Left cardiac atrium (tissue), 4 donors: ENCODE data around the gene DOK3. TPM values are rescaled to one million over a fixed set of nuclear protein-coding genes. Genes with fewer than 3 reads are reported as not detected.

Experiments
- ATAC-seq, 2 donors: fragments of 200-7000 bp; cut with Tn5 transposase; one replicate each; pipeline ENCODE4 v1.9.1; 2020; ENCODE audit warnings: mild to moderate bottlenecking in 2 of 2, moderate library complexity in 2 of 2
- DNase-seq: peaks from one replicate; pipeline ENCODE4 v3.0.0-alpha.2; 2020
- intact Hi-C, 2 donors: fragments of 100-400 bp; cut with DNase I; formaldehyde crosslinking; loops; one replicate each; pipeline versions ENCODE4 v1.14.1 to v1.15.1; 2022 to 2023
- total RNA-seq, 2 donors: library from RNA; stranded (reverse); fragmentation: NEBNext Ultra II Directional; extraction: Animal tissue kit (Norgen Biotek cat#: 25700); gene quantifications; one replicate each; pipeline ENCODE4 v1.2.1, GENCODE V29; 2021
- donor health status: DM: no; HTN: yes; CAD: no.
- donor health status: DM: no; HTN: yes; CAD: no; lungs with severe emphysema.
- donor health status: DM: yes; HTN: yes; CAD: no.
- donor health status: Dilated cardiomyopathy.

The DOK3 gene
- total RNA-seq, 2 donors from 2014 or later = 5.3 to 9.0 TPM

DNA sequence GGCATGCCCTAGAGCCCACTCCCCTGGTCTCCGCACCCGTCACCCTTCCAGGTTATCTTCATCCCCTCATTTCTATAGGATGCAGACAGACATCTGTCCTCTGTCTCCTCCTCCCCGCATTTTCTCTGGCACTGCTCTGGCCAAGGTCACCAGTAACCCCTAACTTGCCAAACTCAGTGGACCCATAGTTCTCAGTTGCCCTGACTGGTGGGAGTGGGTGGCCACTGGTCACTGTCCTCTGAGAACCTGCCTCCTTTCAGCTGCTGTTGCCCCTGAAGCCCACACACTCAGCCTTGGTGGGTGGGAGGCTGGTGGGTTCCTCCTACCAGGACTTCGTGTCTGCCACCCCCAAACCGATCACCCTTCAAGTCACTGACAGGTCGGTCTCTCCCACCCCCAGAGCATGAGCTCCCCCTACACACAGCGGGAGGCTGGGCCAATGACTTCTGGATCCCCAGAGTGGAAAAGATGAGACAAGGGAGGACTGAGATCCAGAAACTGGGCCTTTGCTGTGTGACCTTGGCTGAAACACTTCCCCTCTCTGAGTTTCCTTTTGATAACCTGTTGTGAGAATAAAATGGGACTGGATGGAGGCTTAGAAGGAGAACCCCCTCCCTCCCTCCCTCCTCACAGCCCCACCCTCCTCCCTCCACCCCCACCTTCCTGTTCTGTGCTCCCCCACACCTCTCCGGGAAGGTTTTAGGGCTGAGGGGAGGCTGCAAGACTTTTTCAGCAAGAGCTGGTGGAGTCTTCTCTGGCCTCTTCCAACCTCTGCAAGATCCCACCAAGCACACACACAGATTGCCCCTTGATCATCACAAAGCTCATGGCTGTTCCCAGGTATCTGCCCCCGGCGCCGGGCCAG lies 33.8 kb downstream of the DOK3 start:
- intact Hi-C loops = no loop called here

DNA sequence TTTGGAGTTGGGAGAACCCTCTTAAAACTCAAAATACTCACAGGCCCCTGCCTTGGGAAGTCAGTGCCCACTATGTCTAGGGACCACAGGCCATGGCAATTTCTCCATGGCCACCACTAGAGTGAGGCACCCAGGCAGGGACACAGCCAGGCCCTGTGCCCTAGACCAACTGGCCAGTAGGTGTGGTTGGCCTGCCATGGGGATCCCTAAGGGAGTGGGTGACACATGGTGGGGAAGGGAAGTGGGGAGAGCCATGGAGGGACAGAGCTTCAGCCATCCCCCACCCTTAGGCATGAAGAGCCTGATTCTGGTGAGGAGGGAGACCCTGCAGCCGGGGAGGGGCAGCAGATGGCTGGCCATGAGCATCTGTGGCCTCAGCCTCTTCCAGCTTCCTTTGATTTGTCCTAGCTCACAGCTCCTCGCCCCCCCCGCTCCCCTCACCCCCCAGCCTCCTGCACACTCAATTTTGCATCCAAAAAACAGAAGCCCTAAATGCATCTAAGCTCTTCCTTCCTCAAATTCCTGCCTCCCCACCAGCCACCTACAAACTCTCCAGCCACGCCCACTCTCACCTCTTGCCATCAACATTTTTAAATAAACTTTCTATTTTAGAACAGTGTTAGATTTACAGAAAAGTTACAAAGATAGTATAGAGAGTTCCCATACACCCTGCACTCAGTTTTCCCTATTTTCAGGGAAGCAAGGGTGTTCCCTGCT lies 34.6 kb downstream of the DOK3 start:
- intact Hi-C loops = no loop called here
- DNase-seq (no peak), ATAC-seq (no peak)

More for the DNA sequence above, 33.8 kb downstream of the DOK3 start:
- no peak for ATAC-seq
- DNase-seq = no peak

DNA sequence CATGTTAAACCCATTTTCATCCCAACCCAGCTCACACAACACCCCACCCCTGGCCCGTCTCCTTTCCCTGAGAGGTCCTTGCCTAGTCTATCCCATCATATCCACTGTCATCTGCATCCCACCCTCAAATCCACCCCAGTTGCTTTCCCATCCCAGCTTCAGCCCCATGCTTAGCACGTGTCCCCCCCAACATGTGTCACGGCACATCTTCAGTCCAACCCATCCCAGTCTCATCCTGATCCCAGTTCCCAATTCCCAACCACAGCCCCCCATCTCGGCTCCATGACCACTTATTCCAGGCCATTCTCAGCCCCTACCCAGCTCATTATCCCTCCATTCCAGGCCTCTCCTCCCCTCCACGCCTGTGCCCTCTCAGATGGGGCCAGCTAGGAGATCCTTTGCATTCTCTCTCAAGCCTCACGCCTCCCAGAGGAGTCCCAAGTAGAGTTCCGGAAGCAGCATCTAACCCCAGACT lies 35.6 kb downstream of the DOK3 start:
- intact Hi-C loops = no loop called here

DNA sequence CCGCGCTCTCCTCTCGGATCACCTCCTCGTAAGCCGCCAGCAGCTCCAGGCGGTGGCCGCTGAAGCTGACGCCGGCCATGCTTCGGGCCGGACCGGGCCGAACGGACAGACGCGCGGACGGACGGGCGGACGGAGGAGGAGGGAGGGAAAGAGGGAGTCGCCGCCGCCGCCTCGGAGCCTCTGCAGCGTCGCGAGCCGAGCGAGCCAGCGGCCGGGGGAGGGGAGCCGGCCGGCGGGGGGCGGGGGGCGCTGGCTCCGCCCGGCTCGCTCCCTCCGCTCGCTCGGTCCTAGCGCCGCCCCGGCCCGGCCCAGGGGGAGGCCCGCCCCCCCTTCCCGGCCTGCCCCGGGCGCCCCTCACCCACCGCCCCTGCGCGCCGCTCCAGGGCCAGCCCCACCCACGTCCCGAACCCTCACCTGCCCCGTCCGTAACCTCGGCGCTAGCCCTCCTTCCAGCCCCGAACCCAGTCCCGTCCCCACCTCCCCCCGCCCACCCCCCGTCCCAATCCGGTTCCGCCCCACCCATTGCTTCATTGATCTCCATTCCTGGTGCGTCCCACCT lies 36.1 kb downstream of the DOK3 start, which contains the start of gene DBN1:
DBN1 (minus strand) TSS at position 192 of the 559 bp plus-strand sequence; CDS start at position 79, 113 bp downstream.
- DNase-seq (peak; percentile 58), ATAC-seq (peak; percentile 50 to 79)
- intact Hi-C loops = no loop called here

More for the DNA sequence above, 35.6 kb downstream of the DOK3 start:
- ATAC-seq = no peak
- no peak for DNase-seq

DNA sequence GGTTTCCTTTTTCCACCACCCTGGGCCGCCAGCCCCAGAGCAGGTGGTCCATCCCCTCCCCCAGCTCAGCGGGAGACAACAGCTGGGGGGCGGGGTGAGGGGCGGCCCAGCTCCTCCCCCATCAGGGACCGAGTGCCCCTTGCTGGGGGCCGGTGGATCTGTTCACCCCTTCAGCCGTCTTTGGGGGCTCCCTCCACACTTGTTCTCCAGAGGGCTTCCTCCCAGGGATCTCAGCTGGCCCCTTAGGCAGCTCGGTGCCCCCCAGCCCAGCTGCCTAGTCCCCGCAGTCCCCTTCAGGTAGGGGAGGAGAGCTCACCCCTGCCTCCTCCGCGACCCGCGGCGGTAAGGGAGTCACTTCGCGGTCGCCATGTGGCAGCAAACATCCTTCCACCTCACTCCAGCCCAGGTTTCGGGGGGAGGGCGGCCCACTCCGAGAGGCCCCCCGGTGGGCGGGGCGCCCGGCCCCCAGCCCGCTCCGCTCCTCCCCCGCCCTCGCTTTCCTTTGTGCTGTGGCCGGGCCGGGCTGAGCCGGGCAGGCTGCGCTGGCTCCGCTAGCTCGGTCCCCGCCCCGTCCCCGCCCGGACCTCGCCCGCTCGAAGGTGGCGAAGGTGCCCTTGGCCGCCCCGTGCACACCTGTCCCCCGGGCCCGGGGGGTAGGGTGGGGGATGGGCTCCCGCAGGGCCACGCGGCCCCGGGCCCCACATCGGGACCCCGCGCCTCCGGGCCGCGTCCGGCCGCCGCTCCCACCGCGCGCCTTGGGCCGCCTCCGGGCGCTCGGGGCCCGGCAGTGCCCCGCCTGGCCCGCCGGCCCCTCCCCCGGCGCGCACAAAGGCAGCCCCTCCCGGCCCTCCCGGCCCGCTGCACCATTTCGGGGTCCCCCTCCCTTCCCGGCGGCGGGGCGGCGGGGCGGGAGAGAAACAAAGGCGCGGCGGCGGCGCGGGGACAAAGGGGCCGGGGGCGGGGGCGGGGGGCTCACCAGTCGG lies 36.9 kb downstream of the DOK3 start:
- ATAC-seq (peak; percentile 6 to 43), DNase-seq (no peak)
- intact Hi-C loops = no loop called here

DNA sequence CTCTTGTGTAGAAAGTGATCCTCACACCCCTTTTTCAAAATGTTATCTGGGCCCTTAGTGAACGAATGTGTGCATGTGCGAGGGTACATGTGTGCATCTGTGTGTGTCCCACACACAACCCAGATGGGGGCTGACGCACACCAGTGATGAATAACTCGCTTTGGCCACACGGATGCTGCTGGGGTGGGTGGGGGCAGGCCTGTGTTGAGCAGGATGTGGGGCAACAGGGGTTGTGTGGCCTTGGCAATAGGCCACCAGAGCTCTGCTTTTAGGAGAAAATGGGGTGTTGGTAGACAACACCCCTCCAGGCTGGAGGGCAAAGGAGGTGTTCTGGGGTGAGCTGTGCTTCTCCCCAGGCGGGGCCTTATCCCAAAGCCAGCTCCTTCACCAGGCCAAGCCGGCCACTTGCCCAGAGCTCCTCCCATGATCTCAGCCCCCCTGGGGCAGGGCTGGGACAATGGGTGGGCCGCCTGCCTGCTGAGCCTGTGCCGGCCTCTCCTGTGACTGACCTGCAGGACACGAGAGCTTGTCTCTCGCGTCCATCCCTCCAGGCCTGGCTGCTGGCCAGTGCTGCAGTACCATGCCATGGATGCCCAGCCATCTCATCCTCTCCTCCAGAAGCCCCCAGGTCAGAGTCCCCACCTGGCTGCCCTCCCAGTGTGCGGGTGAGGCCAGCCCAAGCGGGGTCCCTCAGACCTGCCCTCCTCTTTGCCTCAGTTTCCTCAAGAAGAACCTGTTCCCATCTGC lies 37.8 kb downstream of the DOK3 start:
- ATAC-seq (peak in 1 of 2 donors; percentile 21), DNase-seq (peak; percentile 76)
- intact Hi-C loops = no loop called here

DNA sequence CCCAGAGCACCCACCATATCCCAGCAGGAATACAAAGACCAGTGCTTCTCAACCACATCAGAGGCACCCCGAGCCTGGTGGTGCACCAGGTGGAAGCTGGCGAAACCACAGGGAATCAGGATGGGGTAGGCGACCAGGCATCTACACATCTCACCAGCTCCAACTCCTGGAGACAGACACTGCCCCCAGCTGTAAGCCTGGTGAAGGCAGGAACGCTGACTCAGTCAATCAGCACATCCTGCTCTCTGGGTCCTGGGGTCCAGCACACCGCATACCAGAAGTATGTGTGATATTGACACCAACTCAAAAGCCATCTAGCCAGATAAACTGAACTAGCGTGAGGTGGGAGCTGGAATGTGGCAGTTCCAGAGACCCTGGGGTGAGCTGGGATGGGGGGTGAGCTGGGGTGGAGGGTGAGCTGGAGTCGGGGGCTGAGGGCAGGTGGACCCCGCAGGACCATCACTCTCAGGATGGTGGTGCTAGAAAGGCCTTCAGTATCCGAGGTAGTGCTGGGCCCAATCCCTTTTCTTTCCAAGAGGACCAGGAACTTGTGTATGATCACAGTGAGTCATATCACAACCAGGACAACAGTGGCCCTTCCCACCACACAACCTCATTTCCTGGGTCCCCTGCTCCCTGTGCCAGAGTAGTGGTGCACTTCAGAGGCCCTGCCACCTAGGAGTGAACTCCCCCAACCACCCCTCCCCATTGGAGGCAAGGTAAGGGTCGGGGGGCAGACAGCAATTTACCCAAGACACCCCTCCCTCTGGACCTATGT lies 38.7 kb downstream of the DOK3 start:
- DNase-seq = no peak
- ATAC-seq = no peak
- intact Hi-C loops = no loop called here

DNA sequence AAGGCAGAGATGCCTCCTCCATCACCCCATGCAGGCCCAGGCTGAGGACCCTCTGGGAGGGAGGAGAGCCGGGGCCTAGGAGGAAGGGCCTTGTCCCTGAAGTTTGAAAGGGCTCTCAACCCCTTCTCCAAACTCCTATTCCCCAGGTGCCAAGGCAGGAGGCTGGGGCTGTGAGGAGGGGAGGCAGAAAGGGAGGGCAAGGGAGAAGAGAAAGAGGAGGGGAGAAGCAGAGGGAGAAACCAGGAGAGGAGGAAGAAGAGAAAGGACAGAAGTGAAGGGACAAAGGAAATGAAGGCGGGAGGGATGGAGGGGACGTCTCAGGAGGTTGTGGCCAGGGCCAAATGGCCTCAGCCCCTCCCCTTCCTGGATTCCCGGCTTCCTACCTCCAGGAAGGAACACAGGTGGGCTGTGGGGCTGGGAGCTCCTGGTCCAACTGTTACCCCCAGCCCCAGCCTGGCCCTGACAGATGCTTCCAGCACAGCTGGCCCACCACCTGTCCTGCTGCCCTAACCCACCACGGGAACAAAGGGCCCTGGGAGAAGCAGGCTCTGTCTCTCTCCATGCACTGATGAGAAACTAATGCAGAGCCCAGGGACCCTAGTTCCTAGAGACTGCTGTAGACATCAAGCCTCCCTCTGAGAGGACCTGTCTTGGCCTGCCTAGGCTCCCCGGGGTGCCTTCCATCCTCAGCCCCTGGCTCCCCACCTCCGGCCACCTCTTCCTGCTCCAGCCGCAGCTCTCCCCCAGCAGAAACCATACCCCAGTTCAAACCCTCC lies 39.7 kb downstream of the DOK3 start:
- intact Hi-C loops = no loop called here
- DNase-seq = no peak

DNA sequence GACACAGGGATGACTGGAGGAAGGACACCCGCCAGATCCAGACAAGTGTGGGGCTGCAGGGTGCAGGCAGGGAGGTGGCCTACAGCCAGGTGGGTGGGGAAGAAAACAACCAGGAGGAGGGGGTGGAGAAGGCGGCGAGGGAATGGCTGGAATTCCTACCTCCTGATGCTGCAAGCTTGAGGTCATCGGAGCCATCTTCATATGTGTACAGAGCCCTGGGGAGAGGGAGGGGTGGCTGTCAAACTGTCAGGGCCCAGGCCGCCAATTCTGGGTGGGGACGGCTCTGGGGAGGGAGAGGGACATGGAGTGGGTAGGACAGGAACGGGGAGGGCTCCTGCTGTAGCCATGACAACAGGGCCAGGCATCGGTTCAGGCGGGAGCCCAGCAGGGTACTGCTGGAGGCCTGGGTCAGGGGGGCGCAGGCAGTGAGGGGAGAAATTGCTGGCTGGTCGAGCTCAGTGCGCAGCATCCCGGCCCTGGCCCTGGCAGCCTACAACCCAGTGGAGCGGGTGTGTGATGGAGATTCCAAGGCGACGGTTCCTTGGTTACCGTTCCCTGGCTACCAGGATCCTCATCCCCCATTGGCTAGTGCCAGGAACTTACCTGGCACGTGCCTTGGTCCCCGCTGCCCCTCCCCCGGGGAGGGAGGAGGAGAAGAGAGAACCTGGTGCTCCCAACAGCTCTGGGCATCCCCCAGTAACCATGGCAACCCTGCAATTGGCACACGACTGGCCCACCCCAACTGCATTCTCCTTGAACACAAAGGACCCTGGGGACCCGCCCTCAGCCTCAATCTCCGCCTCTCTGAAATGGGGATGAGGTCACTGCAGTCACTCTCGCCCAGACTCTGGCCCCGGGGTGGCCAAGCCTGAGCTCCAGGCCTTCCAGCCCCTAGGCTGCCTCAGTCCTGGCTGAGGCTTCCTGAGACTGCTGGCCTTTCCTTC lies 40.7 kb downstream of the DOK3 start:
- intact Hi-C loops = no loop called here
- ATAC-seq (peak in 1 of 2 donors; percentile 35), DNase-seq (peak; percentile 64)

More for the DNA sequence above, 39.7 kb downstream of the DOK3 start:
- no peak for ATAC-seq

DNA sequence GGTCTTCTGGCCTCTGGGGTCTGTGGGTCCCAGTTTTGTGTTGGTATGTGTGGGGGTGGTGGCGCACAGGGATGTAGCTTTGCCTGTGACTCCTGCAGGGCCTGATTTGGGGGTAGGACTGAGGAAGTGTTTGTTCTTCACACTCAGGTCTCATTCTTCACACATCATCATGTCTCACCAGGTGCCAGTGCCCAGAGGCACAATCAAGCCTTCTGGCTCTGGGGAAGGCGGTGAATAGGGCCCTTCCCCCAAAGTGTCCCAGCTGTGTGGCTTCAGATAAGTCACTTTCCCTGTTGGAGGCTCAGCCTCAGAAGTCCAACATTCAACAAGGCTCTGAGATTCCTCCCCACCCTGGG lies 41.3 kb downstream of the DOK3 start:
- ATAC-seq = no peak
- intact Hi-C loops = no loop called here
- DNase-seq = no peak

DNA sequence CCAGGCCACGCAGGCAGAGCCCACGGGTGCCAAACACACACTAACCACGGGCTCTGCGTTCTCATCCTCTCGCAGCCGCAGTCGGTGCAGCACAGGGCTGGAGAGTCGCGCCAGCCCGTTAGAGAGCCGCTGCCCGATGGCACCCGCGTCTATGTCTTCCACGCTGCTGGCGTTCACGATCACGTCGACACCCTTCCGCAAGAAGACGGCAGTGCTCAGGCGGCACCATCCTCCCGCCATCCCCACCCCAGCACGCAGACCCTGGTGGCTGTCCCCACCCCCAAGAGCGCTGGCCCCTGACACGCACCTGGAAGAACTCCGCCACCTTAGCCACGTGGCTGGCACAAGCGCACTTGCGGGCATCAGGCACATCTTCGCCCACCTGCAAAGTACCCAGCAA lies 42.2 kb downstream of the DOK3 start:
- no peak for DNase-seq
- ATAC-seq = no peak
- intact Hi-C loops = no loop called here

DNA sequence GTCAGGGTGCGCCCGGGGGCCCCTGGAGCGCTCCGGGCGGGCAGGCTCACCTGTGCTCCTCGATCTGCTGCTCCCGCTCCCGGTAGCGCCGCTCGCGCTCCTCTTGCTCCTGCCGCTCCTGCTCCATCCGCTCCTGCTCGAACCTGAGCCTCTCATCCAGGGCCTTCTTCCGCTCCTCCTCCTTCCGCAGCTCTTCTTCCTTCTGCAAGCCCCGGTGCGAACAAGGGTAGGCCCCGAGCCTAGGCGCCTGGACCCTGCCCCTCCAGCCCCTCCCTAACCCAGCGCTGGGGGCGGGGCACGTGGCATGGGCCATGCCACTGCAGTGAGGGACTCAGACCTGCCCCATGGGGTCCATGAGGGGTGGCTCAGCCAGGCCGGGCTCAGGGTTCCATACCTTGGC lies 42.8 kb downstream of the DOK3 start:
- no peak for ATAC-seq
- intact Hi-C loops = no loop called here

DNA sequence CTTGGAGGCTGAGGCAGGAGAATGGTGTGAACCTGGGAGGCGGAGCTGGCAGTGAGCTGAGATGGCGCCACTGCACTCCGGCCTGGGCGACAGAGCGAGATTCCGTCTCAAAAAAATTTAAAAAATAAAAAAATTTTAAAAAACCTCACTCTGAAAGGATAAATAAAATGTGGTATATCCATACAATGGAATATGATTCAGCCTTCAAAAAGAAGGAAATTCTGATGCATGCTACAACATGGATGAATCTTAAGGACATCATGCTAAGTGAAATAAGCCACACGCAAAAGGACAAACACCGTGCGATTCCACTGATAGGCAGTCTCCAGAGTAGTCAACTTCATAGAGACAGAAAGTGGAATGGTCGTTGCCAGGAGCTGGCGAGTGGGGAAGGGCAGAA lies 44.6 kb downstream of the DOK3 start:
- intact Hi-C loops = no loop called here
- no peak for DNase-seq
- no peak for ATAC-seq

More for the DNA sequence above, 42.8 kb downstream of the DOK3 start:
- DNase-seq = no peak

DNA sequence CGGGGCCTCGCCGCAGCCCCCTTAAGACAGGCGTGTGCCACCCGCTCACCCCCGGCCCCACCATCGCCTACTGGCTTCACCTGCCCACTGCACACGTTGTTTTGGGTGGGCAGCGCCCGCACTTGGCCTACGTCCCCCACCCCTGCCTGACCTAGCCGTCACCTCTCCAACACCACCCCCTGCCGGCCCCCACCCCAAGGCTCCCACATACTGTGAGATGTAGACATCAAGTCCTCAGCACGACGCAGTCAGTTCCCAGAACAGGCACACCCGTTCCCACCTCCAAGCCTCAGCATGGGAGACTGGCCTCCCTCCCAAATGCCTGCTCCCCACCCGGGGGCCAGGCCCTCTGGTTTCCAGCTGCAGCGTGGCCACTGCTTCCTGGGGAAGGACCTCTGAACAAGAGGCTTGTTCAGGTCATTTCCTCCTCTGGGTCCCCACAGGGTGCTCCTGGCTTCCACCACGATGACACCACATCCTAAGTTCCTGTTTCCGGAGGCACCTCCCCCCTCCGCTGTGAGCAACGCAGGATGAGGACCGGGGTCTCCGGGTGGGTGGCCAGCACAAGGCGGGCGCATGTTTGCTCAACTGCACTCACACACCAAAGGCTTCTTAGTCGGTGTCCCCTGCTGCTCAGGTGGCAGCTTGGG lies 47.5 kb downstream of the DOK3 start:
- DNase-seq = peak; percentile 72
- ATAC-seq = peak in 1 of 2 donors; percentile 17
- intact Hi-C loops = no loop called here
